Activated CD8-positive, alpha-beta T cell treated with anti-CD3 and anti-CD28 coated beads for 36 hours (primary cell): ENCODE data around the gene PLCG1. TPM values are rescaled to one million over a fixed set of nuclear protein-coding genes. Genes with fewer than 3 reads are reported as not detected.

Experiments used
- ATAC-seq: fragments of 200-7000 bp; cut with Tn5 transposase; one replicate; pipeline ENCODE4 v1.10.0; 2021; ENCODE audit warnings: mild to moderate bottlenecking, moderate library complexity
- CTCF ChIA-PET: fragments of 350-600 bp; sonication (Branson Sonifier 250); formaldehyde crosslinking; loops from one replicate; lab custom pipeline; 2021; ENCODE audit warnings: antibody characterized with exemption; lab: Charles Lee
- POLR2A ChIA-PET: fragments of 350-600 bp; sonication (Branson Sonifier 250); formaldehyde crosslinking; loops from one replicate; lab custom pipeline; 2021; ENCODE audit warnings: antibody characterized with exemption; lab: Charles Lee
- DNase-seq: peaks from one replicate; pipeline ENCODE4 v3.0.0-alpha.2; 2020
- H3K27ac Mint-ChIP-seq: one replicate; pipeline ENCODE4 v1.8.0; 2021; ENCODE audit warnings: mild to moderate bottlenecking, mixed read lengths
- H3K27me3 Mint-ChIP-seq: one replicate; pipeline ENCODE4 v1.8.0; 2021; ENCODE audit warnings: mixed read lengths
- H3K36me3 Mint-ChIP-seq: one replicate; pipeline ENCODE4 v1.8.0; 2021; ENCODE audit warnings: low read depth, mixed read lengths
- H3K4me1 Mint-ChIP-seq: one replicate; pipeline ENCODE4 v1.8.0; 2021; ENCODE audit warnings: low read depth, mixed read lengths
- H3K4me3 Mint-ChIP-seq: one replicate; pipeline ENCODE4 v1.8.0; 2021; ENCODE audit warnings: mild to moderate bottlenecking, moderate library complexity, mixed read lengths
- H3K9me3 Mint-ChIP-seq: one replicate; pipeline ENCODE4 v1.8.0; 2021; ENCODE audit warnings: mixed read lengths
- CTCF ChIP-seq: fragments of 200-600 bp; IDR thresholded peaks from one replicate; pipeline ENCODE4 v1.8.0; 2022; ENCODE audit warnings: antibody characterized with exemption, mild to moderate bottlenecking
- intact Hi-C: fragments of 100-400 bp; cut with micrococcal nuclease; formaldehyde crosslinking; loops from one replicate; pipeline ENCODE4 v1.10.0; 2022
- total RNA-seq, 2 experiments: library from RNA; stranded (reverse); gene quantifications; one replicate each; pipeline ENCODE4 v1.2.3, GENCODE V29; 2021

The PLCG1 gene
- total RNA-seq, 2 experiments from 2014 or later = 259 to 260 TPM

DNA sequence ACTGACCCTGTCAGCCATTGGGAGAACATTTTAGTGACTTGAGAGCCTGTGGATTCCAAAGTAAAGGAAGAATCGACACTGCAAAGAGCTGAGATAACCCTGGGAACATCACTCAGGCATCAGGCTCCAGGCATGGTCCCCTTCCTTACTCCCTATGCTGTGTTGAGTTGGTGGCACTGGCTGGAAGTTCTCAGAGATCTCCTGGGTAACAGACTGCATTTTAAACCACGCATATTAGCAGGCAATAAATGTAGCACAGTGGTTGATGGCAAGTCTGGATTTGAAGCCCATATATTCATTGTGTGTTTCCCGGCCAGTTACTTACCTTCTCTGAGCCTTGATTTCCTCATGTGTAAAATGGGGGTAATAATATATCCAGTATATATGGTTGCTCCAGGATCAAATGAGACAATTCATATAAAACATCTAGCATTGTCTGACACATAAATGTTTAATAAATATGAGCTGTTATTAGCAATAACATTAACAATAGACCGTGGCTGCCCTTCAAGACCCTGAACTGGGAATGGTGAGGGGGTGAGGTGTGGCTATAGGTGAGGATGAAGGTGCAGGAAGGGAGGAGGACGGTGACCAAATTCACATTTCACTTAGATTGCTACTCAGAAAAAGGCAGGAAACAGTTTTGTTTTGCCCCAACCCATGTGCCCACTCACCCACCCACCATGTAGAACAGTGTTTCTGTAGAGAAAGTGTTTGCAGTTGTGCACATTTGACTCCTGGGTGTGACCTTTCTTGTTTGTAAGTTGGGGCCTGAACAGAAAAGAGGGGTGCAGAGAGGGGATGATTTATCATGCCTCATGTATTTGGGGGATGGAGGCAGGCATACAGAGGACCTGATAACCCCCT lies 2.1 kb downstream of the PLCG1 start:
- Mint-ChIP-seq H3K27me3 (no peaks in the 10 kb centered on the region), H3K4me1 (peaks cover 75% of the 10 kb centered on the region), H3K27ac (peak overlapping the region; percentile 91), H3K4me3 (peak overlapping the region; percentile 91), H3K9me3 (no peaks in the 10 kb centered on the region), H3K36me3 (peaks cover 45% of the 10 kb centered on the region)
- TF ChIP-seq CTCF = no peak
- ChIA-PET POLR2A (interaction anchor here (0.6 to 15.4 kb wide), 5 partner anchors 8 to 94 kb away, joined by 4 to 361 read pairs (median 6); no protein-coding TSS in a partner anchor), CTCF (interaction anchor here (1.3 to 14.5 kb wide), 5 partner anchors 8 to 201 kb away, joined by 3 to 209 read pairs (median 4); partner anchors contain the start of gene LPIN3)
- DNase-seq (peak; percentile 67), ATAC-seq (no peak)
- intact Hi-C loops = loop anchor here (5.0 kb wide), 1 partner anchor 198 kb away; no protein-coding TSS in a partner anchor

DNA sequence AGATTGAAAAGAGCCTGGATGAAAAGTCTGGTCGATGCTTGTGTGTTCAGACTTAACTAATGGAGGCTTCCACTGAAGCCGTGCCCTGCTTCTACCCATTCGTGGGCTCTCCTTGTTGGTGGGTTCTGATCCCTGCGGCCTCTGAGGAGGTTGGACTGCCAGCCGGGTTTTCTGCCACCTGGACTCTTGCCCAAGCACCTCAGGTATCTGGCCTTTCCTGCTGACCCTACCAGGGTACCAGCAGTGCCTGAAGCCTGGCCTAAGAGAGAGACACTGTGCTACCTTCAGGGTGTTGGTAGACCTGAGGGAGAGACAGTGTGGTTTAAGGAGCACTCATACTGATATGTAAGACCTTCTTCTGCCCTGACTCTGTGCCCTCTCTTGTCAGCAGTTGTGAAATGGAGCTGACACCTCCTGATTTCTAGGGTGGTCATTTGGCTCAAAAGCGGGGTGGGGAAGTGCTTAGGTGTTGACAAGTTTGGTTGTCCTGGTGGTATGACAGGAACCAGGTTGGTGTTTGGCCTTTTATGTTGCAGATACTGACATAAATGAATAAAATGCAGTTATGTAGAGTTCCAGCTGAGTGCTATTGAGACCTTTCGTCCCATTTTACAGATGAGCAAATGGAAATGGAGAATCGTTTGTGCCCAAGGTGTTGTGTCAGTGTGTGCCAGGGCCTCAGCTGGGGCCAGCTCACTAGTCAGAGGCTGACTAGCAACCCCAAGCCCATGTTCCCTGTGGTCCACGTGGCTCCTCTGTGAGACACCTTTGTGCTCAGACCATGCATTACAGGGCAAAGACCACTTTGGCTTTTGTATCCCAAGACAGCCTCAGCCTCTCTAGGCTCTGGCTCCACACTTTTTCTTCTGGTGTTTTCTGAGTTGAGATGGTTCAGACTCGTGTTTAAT lies 3.1 kb downstream of the PLCG1 start:
- CTCF ChIA-PET = interaction anchor here (1.0 to 14.5 kb wide), 4 partner anchors 9 to 172 kb away, joined by 3 to 209 read pairs (median 6); no protein-coding TSS in a partner anchor
- Mint-ChIP-seq H3K4me3 (peak overlapping the region; percentile 91), H3K4me1 (peaks cover 75% of the 10 kb centered on the region), H3K27me3 (no peaks in the 10 kb centered on the region), H3K9me3 (no peaks in the 10 kb centered on the region), H3K27ac (peak overlapping the region; percentile 91), H3K36me3 (peaks cover 55% of the 10 kb centered on the region)
- ATAC-seq (no peak), DNase-seq (peak; percentile 56)
- POLR2A ChIA-PET = interaction anchor here (1.7 to 15.4 kb wide), 2 partner anchors 17 to 28 kb away, joined by 5 to 361 read pairs; no protein-coding TSS in a partner anchor
- intact Hi-C loops = no loop called here
- TF ChIP-seq CTCF = no peak

GRCh38 chr20:41141153-41141815 lies 3.9 kb downstream of the PLCG1 start:
- ChIA-PET CTCF (interaction anchor here (0.6 to 14.5 kb wide), 11 partner anchors 8 to 198 kb away, joined by 3 to 209 read pairs (median 5); no protein-coding TSS in a partner anchor), POLR2A (interaction anchor here (0.8 to 15.4 kb wide), 4 partner anchors 16 to 36 kb away, joined by 3 to 361 read pairs (median 4); no protein-coding TSS in a partner anchor)
- intact Hi-C loops = no loop called here
- TF ChIP-seq CTCF = no peak
- H3K4me1 Mint-ChIP-seq = peaks cover 75% of the 10 kb centered on the region
- no peak for ATAC-seq
- H3K36me3 Mint-ChIP-seq = peaks cover 61% of the 10 kb centered on the region
- peak overlapping the region; percentile 91 for H3K27ac Mint-ChIP-seq
- H3K27me3 Mint-ChIP-seq = no peaks in the 10 kb centered on the region
- peak; percentile 44 for DNase-seq
- peak overlapping the region; percentile 91 for H3K4me3 Mint-ChIP-seq
- no peaks in the 10 kb centered on the region for H3K9me3 Mint-ChIP-seq

GRCh38 chr20:41142245-41142644 lies 4.9 kb downstream of the PLCG1 start:
- intact Hi-C loops = loop anchor here (2.0 kb wide), 1 partner anchor 15 kb away; no protein-coding TSS in a partner anchor

More at GRCh38 chr20:41142245-41142644, 4.9 kb downstream of the PLCG1 start:
- no peaks in the 10 kb centered on the region for H3K9me3 Mint-ChIP-seq
- ChIA-PET POLR2A (interaction anchor here (0.9 to 15.4 kb wide), 4 partner anchors 10 to 187 kb away, joined by 3 to 361 read pairs (median 3); no protein-coding TSS in a partner anchor), CTCF (interaction anchor here (0.7 to 14.5 kb wide), 9 partner anchors 7 to 197 kb away, joined by 3 to 209 read pairs (median 7); no protein-coding TSS in a partner anchor)
- peaks cover 69% of the 10 kb centered on the region for H3K36me3 Mint-ChIP-seq
- peak overlapping the region; percentile 91 for H3K27ac Mint-ChIP-seq
- no peaks in the 10 kb centered on the region for H3K27me3 Mint-ChIP-seq
- ATAC-seq (no peak), DNase-seq (no peak)
- no peak for TF ChIP-seq CTCF
- peak overlapping the region; percentile 91 for H3K4me3 Mint-ChIP-seq
- peaks cover 83% of the 10 kb centered on the region for H3K4me1 Mint-ChIP-seq
